Activated naive CD8-positive, alpha-beta T cell treated with anti-CD3 and anti-CD28 coated beads, Interleukin-2, amount 10 ng/mL, durations not matched to agents 7 days and 5 days (primary cell): Measurements from ENCODE around the gene DOLK. TPM values are rescaled to one million over a fixed set of nuclear protein-coding genes. Genes with fewer than 3 reads are reported as not detected.
"Not testable (repeated sequence)": the region's sequence is repeated elsewhere in the genome, so short reads cannot be mapped to it uniquely, and the experiment has no call there.

ENCODE experiments used
- ATAC-seq: fragments of 150-1000 bp; cut with Tn5 transposase; one replicate; pipeline ENCODE4 v1.10.0; 2021; ENCODE audit warnings: low read depth, moderate library complexity
- POLR2A ChIA-PET: fragments of 350-600 bp; sonication (Branson Sonifier 250); formaldehyde crosslinking; loops from one replicate; lab custom pipeline; 2021; ENCODE audit warnings: antibody characterized with exemption; lab: Charles Lee
- DNase-seq: peaks from one replicate; pipeline ENCODE4 v3.0.0; 2021
- H3K27ac Mint-ChIP-seq: one replicate; pipeline ENCODE4 v1.8.0; 2022; ENCODE audit warnings: mild to moderate bottlenecking, mixed read lengths
- H3K27me3 Mint-ChIP-seq: one replicate; pipeline ENCODE4 v1.8.0; 2022; ENCODE audit warnings: mild to moderate bottlenecking, moderate library complexity, mixed read lengths
- H3K36me3 Mint-ChIP-seq: one replicate; pipeline ENCODE4 v1.8.0; 2021; ENCODE audit warnings: mild to moderate bottlenecking, mixed read lengths
- H3K4me1 Mint-ChIP-seq: one replicate; pipeline ENCODE4 v1.8.0; 2021; ENCODE audit warnings: mixed read lengths
- H3K4me3 Mint-ChIP-seq: one replicate; pipeline ENCODE4 v1.8.0; 2022; ENCODE audit warnings: mild to moderate bottlenecking, moderate library complexity, mixed read lengths
- H3K9me3 Mint-ChIP-seq: one replicate; pipeline ENCODE4 v1.8.0; 2021; ENCODE audit warnings: mixed read lengths
- total RNA-seq, 2 experiments: library from RNA; stranded (reverse); gene quantifications; one replicate each; pipeline ENCODE4 v1.2.3, GENCODE V29; 2021

The DOLK gene
- total RNA-seq: 1 to 10 TPM; 9.4 to 9.5 TPM

- Mint-ChIP-seq H3K9me3 (no peaks in the 10 kb centered on the region), H3K4me3 (peak within 1 kb of the TSS; percentile 99), H3K36me3 (peaks cover 5% of the 10 kb centered on the region), H3K27me3 (no peaks in the 10 kb centered on the region), H3K27ac (peak within 1 kb of the TSS; percentile 97), H3K4me1 (peaks cover 19% of the 10 kb centered on the region)
- ATAC-seq (peak; percentile 88), DNase-seq (peak; percentile 100)
- POLR2A ChIA-PET: interaction anchor here (1.0 to 1.1 kb wide), 3 partner anchors 9 to 130 kb away, joined by 3 to 4 read pairs (median 3); partner anchors contain the start of genes ENDOG and SPOUT1
Observed at GRCh38 chr9:128947527-128948301, at the start of gene DOLK, which contains the start of gene NUP188. Gene DOLK, minus strand, starts transcription at chr9:128947603. Its CDS starts 300 bp downstream, at chr9:128947303. Gene NUP188, plus strand, starts transcription at chr9:128947699. Its CDS starts 21 bp downstream, at chr9:128947720.

- H3K4me1 Mint-ChIP-seq: no peaks in the 10 kb centered on the region
- DNase-seq (no peak), ATAC-seq (no peak)
- no peak overlapping the region for H3K27ac Mint-ChIP-seq
- H3K36me3 Mint-ChIP-seq: peaks cover 35% of the 10 kb centered on the region
- POLR2A ChIA-PET: no interaction called here
- H3K9me3 Mint-ChIP-seq: no peaks in the 10 kb centered on the region
- no peak overlapping the region for H3K4me3 Mint-ChIP-seq
- H3K27me3 Mint-ChIP-seq: no peaks in the 10 kb centered on the region
Observed at GRCh38 chr9:128995791-128996190, 48.4 kb upstream of the DOLK start.

GRCh38 chr9:128992995-128993394 lies 45.6 kb upstream of the DOLK start:
- no peak overlapping the region for H3K27ac Mint-ChIP-seq
- ATAC-seq (no peak), DNase-seq (no peak)
- POLR2A ChIA-PET: no interaction called here
- no peaks in the 10 kb centered on the region for H3K4me1 Mint-ChIP-seq
- H3K36me3 Mint-ChIP-seq: peaks cover 35% of the 10 kb centered on the region
- no peaks in the 10 kb centered on the region for H3K9me3 Mint-ChIP-seq
- no peak overlapping the region for H3K4me3 Mint-ChIP-seq
- H3K27me3 Mint-ChIP-seq: no peaks in the 10 kb centered on the region

GRCh38 chr9:128987805-128988204 lies 40.4 kb upstream of the DOLK start:
- Mint-ChIP-seq H3K36me3 (peaks cover 25% of the 10 kb centered on the region), H3K4me1 (no peaks in the 10 kb centered on the region), H3K27me3 (no peaks in the 10 kb centered on the region), H3K27ac (no peak overlapping the region), H3K9me3 (no peaks in the 10 kb centered on the region), H3K4me3 (no peak overlapping the region)
- POLR2A ChIA-PET: no interaction called here
- DNase-seq: no peak
- ATAC-seq: no peak

- no peaks in the 10 kb centered on the region for H3K4me1 Mint-ChIP-seq
- H3K36me3 Mint-ChIP-seq: peaks cover 34% of the 10 kb centered on the region
Observed at GRCh38 chr9:128986671-128987070, 39.3 kb upstream of the DOLK start.

GRCh38 chr9:128983536-128983935 lies 36.1 kb upstream of the DOLK start:
- ATAC-seq (no peak), DNase-seq (no peak)
- Mint-ChIP-seq H3K27me3 (no peaks in the 10 kb centered on the region), H3K4me3 (no peak overlapping the region), H3K27ac (no peak overlapping the region), H3K4me1 (no peaks in the 10 kb centered on the region), H3K36me3 (peaks cover 47% of the 10 kb centered on the region), H3K9me3 (no peaks in the 10 kb centered on the region)
- POLR2A ChIA-PET: no interaction called here

More at GRCh38 chr9:128986671-128987070, 39.3 kb upstream of the DOLK start:
- POLR2A ChIA-PET: no interaction called here
- no peak overlapping the region for H3K27ac Mint-ChIP-seq
- H3K9me3 Mint-ChIP-seq: no peaks in the 10 kb centered on the region
- DNase-seq (no peak), ATAC-seq (no peak)
- no peak overlapping the region for H3K4me3 Mint-ChIP-seq
- H3K27me3 Mint-ChIP-seq: no peaks in the 10 kb centered on the region

GRCh38 chr9:128979111-128979510 lies 31.7 kb upstream of the DOLK start:
- H3K4me1 Mint-ChIP-seq: no peaks in the 10 kb centered on the region
- DNase-seq (no peak), ATAC-seq (no peak)
- H3K4me3 Mint-ChIP-seq: no peak overlapping the region
- no peak overlapping the region for H3K27ac Mint-ChIP-seq
- POLR2A ChIA-PET: no interaction called here
- H3K9me3 Mint-ChIP-seq: no peaks in the 10 kb centered on the region
- H3K27me3 Mint-ChIP-seq: no peaks in the 10 kb centered on the region
- peaks cover 42% of the 10 kb centered on the region for H3K36me3 Mint-ChIP-seq

- H3K9me3 Mint-ChIP-seq: no peaks in the 10 kb centered on the region
- ATAC-seq (no peak), DNase-seq (no peak)
- H3K4me3 Mint-ChIP-seq: no peak overlapping the region
- H3K36me3 Mint-ChIP-seq: peaks cover 23% of the 10 kb centered on the region
- POLR2A ChIA-PET: no interaction called here
- peaks cover 1% of the 10 kb centered on the region for H3K4me1 Mint-ChIP-seq
- no peaks in the 10 kb centered on the region for H3K27me3 Mint-ChIP-seq
- no peak overlapping the region for H3K27ac Mint-ChIP-seq
Observed at GRCh38 chr9:128972956-128973355, 25.6 kb upstream of the DOLK start.

- no peak for ATAC-seq
- H3K36me3 Mint-ChIP-seq: peaks cover 21% of the 10 kb centered on the region
Observed at GRCh38 chr9:128969491-128969890, 22.1 kb upstream of the DOLK start.

GRCh38 chr9:128961403-128961802 lies 14.0 kb upstream of the DOLK start:
- not testable (repeated sequence) for H3K9me3 Mint-ChIP-seq, ATAC-seq, DNase-seq, H3K27ac Mint-ChIP-seq, H3K4me1 Mint-ChIP-seq, H3K27me3 Mint-ChIP-seq, H3K4me3 Mint-ChIP-seq
- POLR2A ChIA-PET: interaction anchor here (0.7 kb wide), 1 partner anchor 954 kb away, joined by 6 read pairs; no protein-coding TSS in a partner anchor
- H3K36me3 Mint-ChIP-seq: peaks cover 16% of the 10 kb centered on the region

More at GRCh38 chr9:128969491-128969890, 22.1 kb upstream of the DOLK start:
- no peak for DNase-seq
- Mint-ChIP-seq H3K27ac (no peak overlapping the region), H3K4me3 (no peak overlapping the region), H3K9me3 (no peaks in the 10 kb centered on the region), H3K27me3 (no peaks in the 10 kb centered on the region), H3K4me1 (peaks cover 3% of the 10 kb centered on the region)
- POLR2A ChIA-PET: no interaction called here

GRCh38 chr9:128947277-128947526 lies 201 bp downstream of the DOLK start:
- Mint-ChIP-seq H3K9me3 (no peaks in the 10 kb centered on the region), H3K36me3 (peaks cover 5% of the 10 kb centered on the region), H3K4me1 (peaks cover 19% of the 10 kb centered on the region), H3K27me3 (no peaks in the 10 kb centered on the region), H3K4me3 (peak overlapping the region; percentile 99), H3K27ac (peak overlapping the region; percentile 97)
- no peak for ATAC-seq
- DNase-seq: no peak
- POLR2A ChIA-PET: no interaction called here

GRCh38 chr9:128946571-128947276 lies 679 bp downstream of the DOLK start:
- Mint-ChIP-seq H3K27me3 (no peaks in the 10 kb centered on the region), H3K9me3 (no peaks in the 10 kb centered on the region), H3K4me1 (peaks cover 19% of the 10 kb centered on the region), H3K27ac (peak overlapping the region; percentile 97), H3K36me3 (peaks cover 5% of the 10 kb centered on the region), H3K4me3 (peak overlapping the region; percentile 99)
- POLR2A ChIA-PET: interaction anchor here (0.6 to 1.2 kb wide), 3 partner anchors 10 to 117 kb away, joined by 3 to 4 read pairs (median 3); partner anchors contain the start of gene SPOUT1
- DNase-seq (no peak), ATAC-seq (peak; percentile 23)

- POLR2A ChIA-PET: interaction anchor here (0.6 to 1.2 kb wide), 4 partner anchors 10 to 116 kb away, joined by 3 to 4 read pairs (median 3); partner anchors contain the start of gene SPOUT1
- no peaks in the 10 kb centered on the region for H3K9me3 Mint-ChIP-seq
- H3K4me3 Mint-ChIP-seq: peak overlapping the region; percentile 99
- DNase-seq: no peak
- no peaks in the 10 kb centered on the region for H3K27me3 Mint-ChIP-seq
- ATAC-seq: no peak
- peaks cover 17% of the 10 kb centered on the region for H3K4me1 Mint-ChIP-seq
- H3K36me3 Mint-ChIP-seq: peaks cover 3% of the 10 kb centered on the region
- peak overlapping the region; percentile 97 for H3K27ac Mint-ChIP-seq
Observed at GRCh38 chr9:128945798-128946501, 1.5 kb downstream of the DOLK start.
